PC-9 (cell line): Measurements from ENCODE around the gene JMJD8. TPM values are rescaled to one million over a fixed set of nuclear protein-coding genes. Genes with fewer than 3 reads are reported as not detected.

Experiments
- BruUV-seq: library from RNA; stranded (reverse); fragments of 400-500 nt; replicated peaks from 2 replicates; lab custom pipeline; 2021; lab: Mats Ljungman, UMichigan
- CTCF ChIA-PET: fragments of 300-600 bp; sonication (Branson Sonifier 250); formaldehyde crosslinking; loops from one replicate; lab custom pipeline; 2022; ENCODE audit warnings: antibody characterized with exemption; lab: Charles Lee
- POLR2A ChIA-PET: fragments of 300-600 bp; sonication (Branson Sonifier 250); formaldehyde crosslinking; loops from one replicate; lab custom pipeline; 2022; ENCODE audit warnings: antibody characterized with exemption; ENCODE audit not compliant: unreplicated experiment; lab: Charles Lee
- DNase-seq, 2 experiments: peaks; one replicate each; pipeline versions ENCODE4 v3.0.0 to v3.0.0-alpha.2; 2015 to 2022; ENCODE audit warnings: mixed read lengths in 1 of 2
- H2AFZ ChIP-seq: fragments of 200-600 bp; sonication (generic); 2 replicates; pipeline ENCODE4 v1.8.1; 2017; ENCODE audit warnings: antibody characterized with exemption
- H3F3A ChIP-seq: fragments of 200-600 bp; sonication (generic); 2 replicates; pipeline ENCODE4 v1.8.1; 2017; ENCODE audit warnings: antibody characterized with exemption, mild to moderate bottlenecking, low read depth; ENCODE audit not compliant: insufficient read depth
- H3K27ac ChIP-seq: fragments of 200-600 bp; sonication (generic); 2 replicates; pipeline ENCODE4 v1.6.1; 2016; ENCODE audit warnings: mixed run types
- H3K27me3 ChIP-seq: fragments of 200-600 bp; sonication (generic); 2 replicates; pipeline ENCODE4 v1.6.1; 2016; ENCODE audit warnings: low read depth, mixed run types; ENCODE audit not compliant: insufficient read depth
- H3K36me3 ChIP-seq: fragments of 200-600 bp; sonication (generic); 2 replicates; pipeline ENCODE4 v1.6.1; 2016; ENCODE audit warnings: low read depth, mixed run types
- H3K4me1 ChIP-seq: fragments of 200-600 bp; sonication (generic); replicated peaks from 2 replicates; pipeline ENCODE4 v1.6.1; 2016; ENCODE audit warnings: mixed run types; ENCODE audit not compliant: insufficient read depth
- H3K4me2 ChIP-seq: fragments of 200-600 bp; sonication (generic); 2 replicates; pipeline ENCODE4 v1.6.1; 2017; ENCODE audit warnings: mixed run types
- H3K4me3 ChIP-seq: fragments of 200-600 bp; sonication (generic); 2 replicates; pipeline ENCODE4 v1.6.1; 2016; ENCODE audit warnings: mixed run types
- H3K79me2 ChIP-seq: fragments of 200-600 bp; sonication (generic); 2 replicates; pipeline ENCODE4 v1.6.1; 2017; ENCODE audit warnings: low read depth, mixed run types
- H3K9me2 ChIP-seq: fragments of 200-600 bp; sonication (generic); 2 replicates; pipeline ENCODE4 v1.8.1; 2017; ENCODE audit warnings: mild to moderate bottlenecking; ENCODE audit not compliant: insufficient read depth
- H3K9me3 ChIP-seq: fragments of 200-600 bp; sonication (generic); 2 replicates; pipeline ENCODE4 v1.8.1; 2016; ENCODE audit warnings: low read depth; ENCODE audit not compliant: insufficient read depth
- H4K20me1 ChIP-seq: fragments of 200-600 bp; sonication (generic); 2 replicates; pipeline ENCODE4 v1.8.1; 2017; ENCODE audit not compliant: insufficient read depth
- EZH2 ChIP-seq: fragments of 200-600 bp; sonication (generic); IDR thresholded peaks from 2 replicates; pipeline ENCODE4 v1.8.0; 2017; ENCODE audit warnings: antibody characterized with exemption, low read depth
- intact Hi-C: fragments of 100-400 bp; cut with micrococcal nuclease; formaldehyde crosslinking; loops from one replicate; pipeline ENCODE4 v1.10.0; 2022; ENCODE audit not compliant: unreplicated experiment
- total RNA-seq: library from RNA; stranded (reverse); gene quantifications from 2 replicates; pipeline ENCODE4 v1.2.3, GENCODE V29; 2021
- TF ChIP-seq, protein P1 (sequence below): fragments of 200-600 bp; sonication (generic); conservative IDR thresholded peaks from 2 replicates; pipeline ENCODE4 v1.6.1; 2017; ENCODE audit warnings: mixed run types, antibody characterized with exemption, mild to moderate bottlenecking, moderate library complexity

JMJD8 gene
- total RNA-seq, 1 experiment from 2014 or later, result 57.4 TPM

DNA sequence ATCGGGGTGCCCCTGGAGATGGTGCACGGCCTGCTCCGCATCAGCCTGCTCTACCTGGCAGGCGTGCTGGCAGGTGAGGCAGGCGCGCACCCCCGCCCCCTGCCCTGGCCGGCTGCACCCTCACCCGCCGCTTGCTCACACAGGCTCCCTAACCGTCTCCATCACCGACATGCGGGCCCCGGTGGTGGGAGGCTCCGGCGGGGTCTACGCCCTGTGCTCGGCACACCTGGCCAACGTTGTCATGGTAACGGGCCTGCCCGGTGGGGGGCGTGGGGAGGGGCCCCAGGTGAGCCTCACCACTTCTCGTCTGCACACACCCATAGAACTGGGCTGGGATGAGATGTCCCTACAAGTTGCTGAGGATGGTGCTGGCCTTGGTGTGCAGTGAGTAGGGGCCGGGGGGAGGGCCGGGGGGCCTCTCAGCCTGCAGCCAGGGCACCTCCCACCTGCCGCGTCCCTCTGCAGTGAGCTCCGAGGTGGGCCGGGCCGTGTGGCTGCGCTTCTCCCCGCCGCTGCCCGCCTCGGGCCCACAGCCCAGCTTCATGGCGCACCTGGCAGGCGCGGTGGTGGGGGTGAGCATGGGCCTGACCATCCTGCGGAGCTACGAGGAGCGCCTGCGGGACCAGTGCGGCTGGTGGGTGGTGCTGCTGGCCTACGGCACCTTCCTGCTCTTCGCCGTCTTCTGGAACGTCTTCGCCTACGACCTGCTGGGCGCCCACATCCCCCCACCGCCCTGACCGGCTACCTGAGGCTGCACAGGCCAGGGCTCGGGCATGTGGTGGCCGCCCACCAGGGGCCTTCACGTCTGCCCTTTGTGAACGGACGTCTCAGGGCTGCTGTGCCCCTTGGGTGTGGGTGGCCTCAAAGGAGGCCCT lies 6.6 kb downstream of the JMJD8 start:
- H3K79me2 ChIP-seq, result peaks cover 20% of the 10 kb centered on the region
- H3K9me2 ChIP-seq, result no peaks in the 10 kb centered on the region
- no peaks in the 10 kb centered on the region; the same call in 1 of the 2 replicates for H3K36me3 ChIP-seq
- no peak overlapping the region for H3K4me2 ChIP-seq
- peaks cover 19% of the 10 kb centered on the region for H4K20me1 ChIP-seq
- DNase-seq, result no peak
- no peak overlapping the region for H2AFZ ChIP-seq
- ChIA-PET CTCF (interaction anchor here (0.6 kb wide), 1 partner anchor 28 kb away, joined by 7 read pairs; no protein-coding TSS in a partner anchor), POLR2A (interaction anchor here (0.7 kb wide), 1 partner anchor 17 kb away, joined by 4 read pairs; no protein-coding TSS in a partner anchor)
- intact Hi-C loops, result loop anchor here (1.0 kb wide), 1 partner anchor 8 kb away; no protein-coding TSS in a partner anchor
- no peaks in the 10 kb centered on the region for H3K27me3 ChIP-seq
- H3F3A ChIP-seq, result peaks cover 27% of the 10 kb centered on the region; the same call in 1 of the 2 replicates
- TF ChIP-seq EZH2, result no peak
- TF ChIP-seq, protein P1, sequence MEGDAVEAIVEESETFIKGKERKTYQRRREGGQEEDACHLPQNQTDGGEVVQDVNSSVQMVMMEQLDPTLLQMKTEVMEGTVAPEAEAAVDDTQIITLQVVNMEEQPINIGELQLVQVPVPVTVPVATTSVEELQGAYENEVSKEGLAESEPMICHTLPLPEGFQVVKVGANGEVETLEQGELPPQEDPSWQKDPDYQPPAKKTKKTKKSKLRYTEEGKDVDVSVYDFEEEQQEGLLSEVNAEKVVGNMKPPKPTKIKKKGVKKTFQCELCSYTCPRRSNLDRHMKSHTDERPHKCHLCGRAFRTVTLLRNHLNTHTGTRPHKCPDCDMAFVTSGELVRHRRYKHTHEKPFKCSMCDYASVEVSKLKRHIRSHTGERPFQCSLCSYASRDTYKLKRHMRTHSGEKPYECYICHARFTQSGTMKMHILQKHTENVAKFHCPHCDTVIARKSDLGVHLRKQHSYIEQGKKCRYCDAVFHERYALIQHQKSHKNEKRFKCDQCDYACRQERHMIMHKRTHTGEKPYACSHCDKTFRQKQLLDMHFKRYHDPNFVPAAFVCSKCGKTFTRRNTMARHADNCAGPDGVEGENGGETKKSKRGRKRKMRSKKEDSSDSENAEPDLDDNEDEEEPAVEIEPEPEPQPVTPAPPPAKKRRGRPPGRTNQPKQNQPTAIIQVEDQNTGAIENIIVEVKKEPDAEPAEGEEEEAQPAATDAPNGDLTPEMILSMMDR, result no peak
- BruUV-seq, result no TSS peak
- H3K4me3 ChIP-seq, result no peak overlapping the region
- H3K9me3 ChIP-seq, result no peaks in the 10 kb centered on the region
- peaks cover 17% of the 10 kb centered on the region for H3K4me1 ChIP-seq
- H3K27ac ChIP-seq, result no peak overlapping the region

DNA sequence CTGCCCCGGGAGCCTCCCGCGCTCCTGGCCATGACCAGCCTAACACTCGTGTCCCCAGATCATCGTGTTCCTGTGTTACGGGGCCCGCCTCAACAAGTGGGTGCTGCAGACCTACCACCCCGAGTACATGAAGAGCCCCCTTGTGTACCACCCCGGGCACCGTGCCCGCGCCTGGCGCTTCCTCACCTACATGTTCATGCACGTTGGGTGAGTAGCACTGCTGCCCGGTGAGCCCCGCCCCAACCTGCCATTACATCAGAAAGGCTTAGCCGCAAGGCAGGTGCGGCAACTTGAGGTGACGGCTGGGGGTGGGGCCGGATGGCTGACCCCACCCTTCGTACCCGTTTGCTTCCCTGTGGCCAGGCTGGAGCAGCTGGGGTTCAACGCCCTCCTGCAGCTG lies 7.2 kb downstream of the JMJD8 start:
- POLR2A ChIA-PET, result no interaction called here
- Histone ChIP-seq H3K27ac (no peak overlapping the region), H3K9me3 (no peaks in the 10 kb centered on the region), H3K4me2 (no peak overlapping the region), H3F3A (peaks cover 21% of the 10 kb centered on the region; the same call in 1 of the 2 replicates), H3K36me3 (no peaks in the 10 kb centered on the region; the same call in 1 of the 2 replicates), H3K4me3 (no peak overlapping the region), H3K4me1 (peaks cover 11% of the 10 kb centered on the region), H3K79me2 (peaks cover 14% of the 10 kb centered on the region), H4K20me1 (peaks cover 13% of the 10 kb centered on the region), H3K27me3 (no peaks in the 10 kb centered on the region), H2AFZ (no peak overlapping the region), H3K9me2 (no peaks in the 10 kb centered on the region)
- CTCF ChIA-PET, result interaction anchor here (0.6 kb wide), 1 partner anchor 27 kb away, joined by 7 read pairs; no protein-coding TSS in a partner anchor
- TF ChIP-seq, protein P1, result no peak
- TF ChIP-seq EZH2, result no peak
- intact Hi-C loops, result loop anchor here (1.0 kb wide), 1 partner anchor 8 kb away; no protein-coding TSS in a partner anchor
- no TSS peak for BruUV-seq
- DNase-seq, result peak; percentile 60 to 91

DNA sequence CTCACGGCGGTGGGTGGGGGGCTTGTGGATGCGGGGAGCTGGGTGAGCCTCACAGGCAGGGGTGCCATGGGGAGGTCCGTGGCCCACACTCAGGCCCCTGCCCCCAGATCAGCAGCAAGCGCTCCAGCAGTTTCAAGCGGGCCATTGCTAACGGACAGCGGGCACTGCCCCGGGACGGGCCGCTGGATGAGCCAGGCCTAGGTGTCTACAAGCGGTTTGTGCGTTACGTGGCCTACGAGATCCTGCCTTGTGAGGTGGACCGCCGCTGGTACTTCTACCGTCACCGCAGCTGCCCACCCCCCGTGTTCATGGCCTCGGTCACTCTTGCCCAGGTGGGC lies 7.6 kb downstream of the JMJD8 start:
- peaks cover 7% of the 10 kb centered on the region for H3K4me1 ChIP-seq
- H3K9me3 ChIP-seq, result no peaks in the 10 kb centered on the region
- no peak overlapping the region for H3K27ac ChIP-seq
- no peaks in the 10 kb centered on the region for H3K36me3 ChIP-seq
- CTCF ChIA-PET, result interaction anchor here (0.6 to 1.1 kb wide), 3 partner anchors 16 to 678 kb away, joined by 3 to 7 read pairs (median 4); no protein-coding TSS in a partner anchor
- H3K79me2 ChIP-seq, result peaks cover 10% of the 10 kb centered on the region
- POLR2A ChIA-PET, result interaction anchor here (0.6 kb wide), 1 partner anchor 271 kb away, joined by 5 read pairs; no protein-coding TSS in a partner anchor
- DNase-seq, result no peak
- no peaks in the 10 kb centered on the region for H3K27me3 ChIP-seq
- H2AFZ ChIP-seq, result no peak overlapping the region
- H3K9me2 ChIP-seq, result no peaks in the 10 kb centered on the region
- BruUV-seq, result no TSS peak
- H3F3A ChIP-seq, result peaks cover 17% of the 10 kb centered on the region; the same call in 1 of the 2 replicates
- peaks cover 9% of the 10 kb centered on the region for H4K20me1 ChIP-seq
- H3K4me3 ChIP-seq, result no peak overlapping the region
- H3K4me2 ChIP-seq, result no peak overlapping the region
- intact Hi-C loops, result no loop called here
- TF ChIP-seq, protein P1, result no peak
- TF ChIP-seq EZH2, result no peak
